Activated naive CD4-positive, alpha-beta T cell treated with anti-CD3 and anti-CD28 coated beads, Interleukin-2, amount 50 U/mL, for 24 hours (primary cell): ENCODE results near the gene TBC1D19.
"Not testable (repeated sequence)": the region's sequence is repeated elsewhere in the genome, so short reads cannot be mapped to it uniquely, and the experiment has no call there.

Experiments
- H3K27ac Mint-ChIP-seq: one replicate; pipeline ENCODE4 v1.8.0; 2021; ENCODE audit warnings: mild to moderate bottlenecking, mixed read lengths
- H3K27me3 Mint-ChIP-seq: one replicate; pipeline ENCODE4 v1.8.0; 2021; ENCODE audit warnings: mixed read lengths
- H3K36me3 Mint-ChIP-seq: one replicate; pipeline ENCODE4 v1.8.0; 2021; ENCODE audit warnings: mixed read lengths
- H3K4me1 Mint-ChIP-seq: one replicate; pipeline ENCODE4 v1.8.0; 2021; ENCODE audit warnings: mixed read lengths
- H3K4me3 Mint-ChIP-seq: one replicate; pipeline ENCODE4 v1.8.0; 2021; ENCODE audit warnings: mild to moderate bottlenecking, mixed read lengths
- H3K9me3 Mint-ChIP-seq: one replicate; pipeline ENCODE4 v1.8.0; 2021; ENCODE audit warnings: mixed read lengths

The TBC1D19 gene, protein sequence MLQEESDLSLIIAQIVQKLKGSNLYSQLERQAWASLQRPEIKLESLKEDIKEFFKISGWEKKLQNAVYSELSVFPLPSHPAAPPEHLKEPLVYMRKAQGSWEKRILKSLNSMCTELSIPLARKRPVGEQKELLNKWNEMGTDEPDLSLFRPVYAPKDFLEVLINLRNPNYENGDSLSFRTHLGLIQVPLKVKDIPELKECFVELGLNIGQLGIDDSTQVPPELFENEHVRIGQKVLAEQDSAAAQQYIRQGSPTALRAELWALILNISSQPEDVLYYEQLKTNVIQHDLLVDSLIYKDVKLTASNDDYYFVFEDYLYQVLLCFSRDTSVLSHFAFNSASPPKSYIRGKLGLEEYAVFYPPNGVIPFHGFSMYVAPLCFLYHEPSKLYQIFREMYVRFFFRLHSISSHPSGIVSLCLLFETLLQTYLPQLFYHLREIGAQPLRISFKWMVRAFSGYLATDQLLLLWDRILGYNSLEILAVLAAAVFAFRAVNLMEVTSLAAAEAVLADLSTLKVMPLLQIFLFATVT

DNA sequence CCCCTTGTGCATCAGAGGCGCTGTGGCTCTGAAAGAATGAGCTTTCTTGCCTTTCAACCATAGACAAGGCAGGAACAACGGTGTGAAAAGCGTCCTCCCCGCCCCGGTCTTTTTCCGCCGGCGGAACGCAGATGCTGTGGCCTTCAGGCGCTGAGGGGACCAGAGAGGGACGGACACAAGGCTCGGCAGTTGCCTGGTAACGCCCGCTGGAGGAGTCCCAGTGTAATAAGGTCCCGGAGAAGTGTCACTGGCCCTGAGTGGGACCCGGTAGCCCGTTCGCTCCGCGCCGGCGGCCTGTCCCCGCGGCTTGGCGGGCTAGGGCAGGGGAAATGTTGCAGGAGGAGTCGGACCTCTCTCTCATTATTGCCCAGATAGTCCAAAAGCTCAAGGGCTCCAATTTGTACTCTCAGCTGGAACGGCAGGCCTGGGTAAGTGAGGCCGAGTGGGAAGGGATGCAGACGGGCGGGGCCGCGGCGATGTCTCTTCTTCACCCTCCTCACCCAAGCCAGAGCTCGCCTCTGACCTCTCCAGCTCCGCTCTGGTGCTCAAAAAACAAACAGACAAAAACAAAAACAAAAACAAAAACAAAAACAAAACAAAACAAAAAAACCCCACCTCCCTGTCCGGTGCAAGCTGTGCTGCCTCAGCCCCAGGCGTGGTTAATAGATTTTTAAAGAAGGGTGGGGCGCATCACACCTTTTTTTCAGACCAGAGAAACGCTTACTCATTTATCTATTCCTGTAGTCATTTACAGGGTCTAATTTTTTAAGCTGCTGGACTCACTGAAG lies at the start of gene TBC1D19:
Gene TBC1D19 (plus strand): TSS at position 220 of the 788 bp plus-strand sequence. CDS start 110 bp downstream, at position 330.
- H3K27me3 Mint-ChIP-seq: peaks cover 2% of the 10 kb centered on the region
- H3K9me3 Mint-ChIP-seq: no peaks in the 10 kb centered on the region
- peaks cover 42% of the 10 kb centered on the region for H3K4me1 Mint-ChIP-seq
- H3K36me3 Mint-ChIP-seq: peaks cover 5% of the 10 kb centered on the region
- H3K4me3 Mint-ChIP-seq: peak within 1 kb of the TSS; percentile 95
- peak within 1 kb of the TSS; percentile 95 for H3K27ac Mint-ChIP-seq

DNA sequence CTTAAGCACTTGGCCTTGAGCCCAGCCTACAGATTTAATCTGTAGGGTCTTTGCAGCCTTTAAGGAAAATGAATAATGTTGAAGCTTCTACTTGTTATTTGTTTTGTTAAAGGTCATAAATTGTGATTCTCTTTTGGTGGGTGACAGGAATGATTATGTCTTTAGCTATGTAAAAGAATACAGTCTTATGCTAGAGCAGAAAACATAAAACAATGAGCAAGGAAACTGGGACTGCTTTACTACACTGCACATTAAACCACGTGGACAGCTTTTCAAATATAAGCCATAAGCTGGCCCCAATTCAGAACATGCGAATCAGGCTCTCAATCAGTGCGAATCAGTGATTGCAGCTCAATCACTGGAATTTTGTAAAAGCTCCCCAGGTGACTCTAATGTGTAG lies 40.9 kb upstream of the TBC1D19 start:
- H3K27me3 Mint-ChIP-seq: peaks cover under 1% of the 10 kb centered on the region
- no peak overlapping the region for H3K27ac Mint-ChIP-seq
- no peaks in the 10 kb centered on the region for H3K36me3 Mint-ChIP-seq
- H3K4me1 Mint-ChIP-seq: no peaks in the 10 kb centered on the region
- no peaks in the 10 kb centered on the region for H3K9me3 Mint-ChIP-seq
- H3K4me3 Mint-ChIP-seq: no peak overlapping the region

DNA sequence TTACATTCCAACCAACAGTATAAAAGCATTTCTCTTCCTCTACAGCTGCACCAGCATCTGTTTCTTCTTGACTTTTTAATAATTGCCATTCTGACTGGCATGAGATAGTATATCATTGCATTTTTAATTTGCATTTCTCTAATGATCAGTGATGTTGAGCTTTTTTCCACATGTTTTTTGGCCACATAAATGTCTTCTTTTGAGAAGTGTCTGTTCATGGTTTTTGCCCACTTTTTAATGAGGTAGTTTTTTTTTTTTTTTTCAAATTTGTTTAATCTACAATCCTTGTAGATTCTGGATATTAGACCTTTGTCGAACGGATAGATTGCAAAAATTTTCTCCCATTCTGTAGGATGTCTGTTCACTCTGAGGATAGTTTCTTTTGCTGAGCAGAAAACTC lies 39.5 kb upstream of the TBC1D19 start:
- H3K27ac Mint-ChIP-seq: no peak overlapping the region
- no peaks in the 10 kb centered on the region for H3K36me3 Mint-ChIP-seq
- H3K4me1 Mint-ChIP-seq: no peaks in the 10 kb centered on the region
- no peaks in the 10 kb centered on the region for H3K27me3 Mint-ChIP-seq
- no peak overlapping the region for H3K4me3 Mint-ChIP-seq
- H3K9me3 Mint-ChIP-seq: no peaks in the 10 kb centered on the region

DNA sequence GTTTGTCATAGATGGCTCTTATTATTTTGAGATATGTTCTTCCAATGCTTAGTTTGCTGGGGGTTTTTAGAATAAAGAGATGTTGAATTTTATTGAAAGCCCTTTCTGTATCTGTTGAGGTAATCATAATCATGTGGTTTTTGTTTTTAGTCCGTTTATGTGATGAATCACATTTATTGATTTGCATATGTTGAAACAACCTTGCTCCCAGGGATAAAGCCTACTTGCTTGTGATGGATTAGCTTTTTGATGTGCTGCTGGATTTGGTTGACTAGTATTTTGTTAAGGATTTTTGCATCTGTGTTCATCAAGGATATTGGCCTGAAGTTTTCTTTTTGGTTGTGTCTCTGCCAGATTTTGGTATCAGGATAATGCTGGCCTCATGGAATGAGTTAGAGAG lies 35.5 kb upstream of the TBC1D19 start:
- H3K4me1 Mint-ChIP-seq, H3K4me3 Mint-ChIP-seq, H3K27ac Mint-ChIP-seq, H3K36me3 Mint-ChIP-seq, H3K27me3 Mint-ChIP-seq, H3K9me3 Mint-ChIP-seq: not testable (repeated sequence)

DNA sequence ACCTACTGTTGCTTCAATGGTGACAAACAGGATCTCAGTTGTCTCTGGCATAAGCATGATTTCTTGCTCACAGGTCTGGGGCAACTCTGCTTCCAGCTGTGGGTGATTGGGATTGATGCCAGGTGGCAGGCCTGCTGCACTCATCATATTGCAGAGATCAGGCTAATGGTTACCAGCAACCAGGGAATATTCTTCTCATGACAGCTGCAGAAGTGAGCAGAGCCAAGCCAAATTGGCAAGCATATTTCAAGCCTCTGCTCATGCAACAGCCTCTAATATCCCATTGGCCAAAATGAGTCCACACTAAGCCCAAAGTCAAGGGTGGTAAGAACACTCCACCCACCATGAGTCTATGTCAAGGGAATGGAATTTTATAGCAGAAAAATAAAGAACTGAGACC lies 26.7 kb upstream of the TBC1D19 start:
- peaks cover 21% of the 10 kb centered on the region for H3K27me3 Mint-ChIP-seq

DNA sequence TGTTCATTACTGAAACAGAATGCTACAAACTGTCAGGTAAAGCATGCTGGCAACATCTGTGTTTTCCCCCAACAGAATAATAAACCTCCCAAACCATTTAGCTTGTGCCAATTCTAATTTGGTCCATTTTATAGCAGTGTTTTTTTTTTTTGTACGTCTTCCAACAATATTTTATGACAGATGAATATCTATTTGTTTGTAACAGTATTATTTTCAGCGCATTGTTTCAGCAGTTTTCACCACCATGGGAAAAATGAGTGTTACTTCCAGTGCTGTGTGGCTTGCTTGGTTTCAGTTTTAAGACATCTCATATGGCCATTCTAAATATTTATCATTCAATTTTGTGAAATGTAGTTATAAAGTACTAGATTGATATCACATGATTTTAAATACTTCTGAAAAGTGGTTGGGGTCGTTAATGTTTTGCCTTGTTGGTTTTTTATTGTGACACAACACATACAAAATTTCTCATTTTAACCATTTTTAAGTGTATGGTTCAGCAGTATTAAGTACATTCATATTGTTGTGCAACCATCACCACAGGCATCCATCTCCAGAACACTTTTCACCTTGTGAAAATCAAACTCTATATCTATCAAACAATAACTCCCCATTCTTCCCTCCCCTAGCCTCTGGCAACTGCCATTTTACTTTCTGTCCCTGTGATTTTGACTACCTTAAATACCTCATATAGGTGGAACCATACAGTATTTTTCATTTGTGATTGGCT lies 25.6 kb upstream of the TBC1D19 start:
- no peaks in the 10 kb centered on the region for H3K4me1 Mint-ChIP-seq
- peaks cover 21% of the 10 kb centered on the region for H3K27me3 Mint-ChIP-seq
- H3K4me3 Mint-ChIP-seq: no peak overlapping the region
- peaks cover 13% of the 10 kb centered on the region for H3K9me3 Mint-ChIP-seq
- peaks cover 1% of the 10 kb centered on the region for H3K36me3 Mint-ChIP-seq
- no peak overlapping the region for H3K27ac Mint-ChIP-seq

More for the DNA sequence above, 26.7 kb upstream of the TBC1D19 start:
- Mint-ChIP-seq H3K36me3 (peaks cover 1% of the 10 kb centered on the region), H3K27ac (no peak overlapping the region), H3K9me3 (peaks cover 10% of the 10 kb centered on the region), H3K4me1 (no peaks in the 10 kb centered on the region), H3K4me3 (no peak overlapping the region)

DNA sequence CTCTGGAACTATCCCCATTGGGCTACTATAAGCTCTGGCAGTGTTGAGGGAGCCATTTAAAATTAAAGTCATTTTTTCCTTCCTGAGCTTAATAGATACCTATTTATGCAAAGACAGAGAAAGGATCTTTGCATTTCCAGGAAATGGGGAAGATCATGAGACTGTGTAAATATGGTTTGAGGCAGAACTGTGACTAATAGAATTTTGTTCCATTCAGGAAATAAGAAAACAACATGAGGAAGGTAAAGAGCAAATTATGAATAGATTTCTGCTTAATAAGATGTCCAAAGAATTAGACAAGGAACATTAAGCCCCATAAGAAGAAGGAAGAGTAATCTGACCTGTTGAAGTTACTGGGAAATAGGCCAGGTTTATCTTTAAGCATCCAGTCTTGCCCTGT lies 17.8 kb upstream of the TBC1D19 start:
- H3K27ac Mint-ChIP-seq: peak overlapping the region; percentile 48
- peaks cover 21% of the 10 kb centered on the region for H3K27me3 Mint-ChIP-seq
- peaks cover 5% of the 10 kb centered on the region for H3K4me1 Mint-ChIP-seq
- H3K4me3 Mint-ChIP-seq: peak overlapping the region; percentile 13
- no peaks in the 10 kb centered on the region for H3K36me3 Mint-ChIP-seq
- peaks cover 10% of the 10 kb centered on the region for H3K9me3 Mint-ChIP-seq

DNA sequence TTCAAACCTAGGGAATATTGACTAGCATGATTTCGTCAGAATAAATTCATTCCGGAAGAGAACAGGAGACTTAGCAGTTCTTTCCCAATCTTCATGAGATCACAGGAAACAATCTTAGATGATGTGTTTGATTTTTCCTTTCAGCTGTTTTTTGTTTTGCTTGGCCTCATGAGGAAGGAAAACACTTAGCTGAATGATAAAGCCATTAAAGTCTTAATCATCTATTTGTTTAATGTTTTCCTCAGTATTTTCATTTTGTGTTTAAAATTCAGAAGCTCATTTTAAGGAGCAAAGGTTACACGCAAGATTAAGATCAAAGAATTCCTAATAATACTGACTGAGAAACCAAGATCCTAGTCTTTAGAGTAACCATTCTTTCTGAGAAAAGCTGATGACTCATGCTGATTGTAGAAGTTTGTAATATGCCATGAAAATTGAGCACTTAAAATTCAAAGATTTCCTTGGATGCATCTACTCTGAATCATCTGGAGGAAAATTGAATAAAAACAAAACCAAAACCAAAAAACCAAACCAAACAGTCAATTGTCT lies 15.4 kb upstream of the TBC1D19 start:
- peaks cover 5% of the 10 kb centered on the region for H3K4me1 Mint-ChIP-seq
- H3K27ac Mint-ChIP-seq: no peak overlapping the region

DNA sequence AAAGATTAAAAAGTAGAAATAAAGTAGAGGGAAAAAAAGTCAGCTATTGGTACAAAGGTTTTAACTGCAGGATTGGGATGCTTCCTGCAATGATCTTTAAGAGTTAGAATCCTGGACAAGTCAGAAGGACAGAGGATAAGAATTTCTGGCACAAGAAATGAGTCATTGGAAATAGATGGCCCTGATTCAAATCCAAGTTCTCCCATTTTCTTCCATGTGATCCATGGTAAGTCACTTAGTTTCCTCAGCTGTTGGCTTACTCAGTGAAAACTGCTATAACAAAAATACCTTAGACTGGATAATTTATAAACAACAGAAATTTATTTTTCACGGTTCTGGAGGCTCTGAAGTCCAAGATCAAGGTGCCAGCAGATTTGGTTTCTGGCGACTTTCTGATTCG lies 13.3 kb upstream of the TBC1D19 start:
- peaks cover 5% of the 10 kb centered on the region for H3K4me1 Mint-ChIP-seq
- H3K27me3 Mint-ChIP-seq: peaks cover 5% of the 10 kb centered on the region
- no peaks in the 10 kb centered on the region for H3K36me3 Mint-ChIP-seq
- no peak overlapping the region for H3K4me3 Mint-ChIP-seq
- no peak overlapping the region for H3K27ac Mint-ChIP-seq
- no peaks in the 10 kb centered on the region for H3K9me3 Mint-ChIP-seq

More for the DNA sequence above, 15.4 kb upstream of the TBC1D19 start:
- H3K9me3 Mint-ChIP-seq: peaks cover 6% of the 10 kb centered on the region
- H3K4me3 Mint-ChIP-seq: no peak overlapping the region
- H3K27me3 Mint-ChIP-seq: peaks cover 11% of the 10 kb centered on the region
- H3K36me3 Mint-ChIP-seq: no peaks in the 10 kb centered on the region

DNA sequence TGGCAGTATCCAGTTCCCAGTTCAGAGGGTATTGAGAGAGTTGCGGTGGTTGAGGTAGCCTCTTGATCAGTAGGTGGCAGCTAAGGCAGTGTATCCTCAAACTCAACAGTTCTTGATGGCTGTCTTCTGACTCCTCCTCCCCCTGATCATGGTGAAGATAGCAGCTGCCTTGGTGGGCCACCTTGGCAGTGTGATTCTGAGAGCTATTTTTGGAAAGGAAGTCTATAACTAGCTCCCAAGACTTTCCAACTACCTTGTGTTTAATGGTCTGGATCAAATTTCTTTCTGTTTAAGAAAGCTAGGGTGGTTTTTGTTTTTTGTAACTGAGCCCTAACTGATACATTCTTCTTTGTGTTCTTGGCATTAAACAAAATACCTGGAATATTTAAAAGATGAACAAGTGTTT lies 10.5 kb upstream of the TBC1D19 start:
- H3K4me3 Mint-ChIP-seq: no peak overlapping the region
- no peaks in the 10 kb centered on the region for H3K36me3 Mint-ChIP-seq
- H3K4me1 Mint-ChIP-seq: peaks cover 5% of the 10 kb centered on the region
- peaks cover 10% of the 10 kb centered on the region for H3K27me3 Mint-ChIP-seq
- no peaks in the 10 kb centered on the region for H3K9me3 Mint-ChIP-seq
- no peak overlapping the region for H3K27ac Mint-ChIP-seq

DNA sequence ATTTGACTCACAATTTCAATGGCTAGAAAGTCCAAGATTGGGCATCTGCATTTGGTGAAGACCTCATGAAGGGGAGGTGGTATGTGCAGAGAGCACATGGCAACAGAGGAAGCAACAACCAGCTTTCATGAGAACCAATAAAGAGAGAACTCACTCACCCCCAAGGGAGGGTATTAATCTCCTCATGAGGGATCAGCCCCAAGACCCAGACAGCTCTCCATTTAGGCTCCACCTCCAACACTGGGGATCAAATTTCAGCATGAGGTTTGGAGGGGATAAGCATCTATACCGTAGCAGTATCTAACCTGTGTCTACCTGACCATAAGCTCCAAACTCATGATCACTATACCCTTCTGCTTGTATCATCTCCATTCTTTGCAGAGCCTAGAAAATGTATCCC lies 9.3 kb upstream of the TBC1D19 start:
- Mint-ChIP-seq H3K27me3 (peaks cover 13% of the 10 kb centered on the region), H3K4me1 (no peaks in the 10 kb centered on the region), H3K36me3 (no peaks in the 10 kb centered on the region), H3K9me3 (no peaks in the 10 kb centered on the region), H3K4me3 (no peak overlapping the region), H3K27ac (no peak overlapping the region)

DNA sequence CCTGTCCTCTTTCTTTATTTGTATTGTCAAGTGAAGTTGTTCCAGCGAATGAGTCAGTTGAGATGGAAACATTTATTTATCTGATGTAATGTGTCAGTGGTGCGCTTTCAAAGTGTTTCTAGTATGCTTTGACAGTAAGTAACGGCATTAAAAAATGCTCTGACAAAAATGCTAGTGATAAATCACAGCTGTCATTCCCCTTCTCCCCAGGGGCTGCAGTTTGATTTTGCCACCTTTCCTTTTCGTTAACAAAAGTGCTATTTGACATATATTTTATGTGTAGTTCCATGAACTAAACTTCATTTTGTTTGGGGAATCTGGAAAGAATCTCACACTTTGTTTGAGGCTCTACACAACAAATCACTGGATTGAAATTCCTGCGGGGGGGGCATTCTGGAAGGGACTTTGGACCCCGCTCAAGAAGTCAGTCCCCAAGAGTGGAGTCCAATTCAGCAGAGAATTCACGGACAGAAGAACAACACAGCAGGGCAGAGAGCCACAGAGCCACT lies 7.6 kb upstream of the TBC1D19 start:
- Mint-ChIP-seq H3K4me3 (no peak overlapping the region), H3K4me1 (no peaks in the 10 kb centered on the region)

DNA sequence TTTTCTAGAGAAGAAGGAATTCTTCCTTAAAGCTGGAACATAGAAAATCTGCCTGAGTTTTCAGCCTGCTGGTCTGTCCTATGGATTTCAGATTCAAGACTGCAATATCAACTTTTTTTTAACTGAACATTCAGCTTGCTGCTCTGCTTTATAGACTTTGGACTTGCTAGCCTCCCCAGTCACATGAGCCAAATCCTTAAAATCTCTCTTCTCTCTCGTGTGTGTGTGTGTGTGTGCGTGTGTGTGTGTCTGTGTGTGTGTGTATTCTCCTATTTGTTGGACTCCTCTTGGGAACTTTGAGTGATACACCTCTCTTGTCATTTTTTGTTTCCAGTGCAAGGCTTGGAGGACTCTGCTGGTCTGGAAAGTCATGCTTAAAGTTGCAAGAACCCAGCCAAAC lies 6.8 kb upstream of the TBC1D19 start:
- Mint-ChIP-seq H3K36me3 (no peaks in the 10 kb centered on the region), H3K27me3 (peaks cover 14% of the 10 kb centered on the region), H3K27ac (no peak overlapping the region), H3K9me3 (no peaks in the 10 kb centered on the region), H3K4me1 (no peaks in the 10 kb centered on the region), H3K4me3 (no peak overlapping the region)

More for the DNA sequence above, 7.6 kb upstream of the TBC1D19 start:
- Mint-ChIP-seq H3K27me3 (peaks cover 14% of the 10 kb centered on the region), H3K36me3 (no peaks in the 10 kb centered on the region), H3K9me3 (no peaks in the 10 kb centered on the region), H3K27ac (no peak overlapping the region)

DNA sequence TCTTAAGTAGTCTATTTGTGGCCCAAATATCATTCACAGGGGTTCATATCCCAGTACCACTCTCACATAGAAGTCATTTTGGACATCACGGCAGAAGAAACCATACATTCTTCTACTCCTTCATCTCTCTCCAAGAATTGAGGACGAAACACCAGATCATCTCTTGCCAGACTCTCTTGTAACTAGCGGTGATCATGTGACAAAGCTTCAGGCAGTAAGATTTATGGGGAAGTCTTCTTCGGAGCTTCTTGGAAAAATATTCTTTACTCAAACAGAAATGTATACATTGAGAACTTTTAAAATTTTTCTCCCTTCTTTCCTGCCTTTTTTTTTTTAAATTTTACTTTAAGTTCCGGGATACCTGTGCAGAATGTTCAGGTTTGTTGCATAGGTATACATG lies 4.7 kb upstream of the TBC1D19 start:
- Mint-ChIP-seq H3K4me1 (peaks cover 15% of the 10 kb centered on the region), H3K27ac (no peak overlapping the region), H3K4me3 (no peak overlapping the region), H3K9me3 (no peaks in the 10 kb centered on the region), H3K36me3 (no peaks in the 10 kb centered on the region), H3K27me3 (peaks cover 14% of the 10 kb centered on the region)

DNA sequence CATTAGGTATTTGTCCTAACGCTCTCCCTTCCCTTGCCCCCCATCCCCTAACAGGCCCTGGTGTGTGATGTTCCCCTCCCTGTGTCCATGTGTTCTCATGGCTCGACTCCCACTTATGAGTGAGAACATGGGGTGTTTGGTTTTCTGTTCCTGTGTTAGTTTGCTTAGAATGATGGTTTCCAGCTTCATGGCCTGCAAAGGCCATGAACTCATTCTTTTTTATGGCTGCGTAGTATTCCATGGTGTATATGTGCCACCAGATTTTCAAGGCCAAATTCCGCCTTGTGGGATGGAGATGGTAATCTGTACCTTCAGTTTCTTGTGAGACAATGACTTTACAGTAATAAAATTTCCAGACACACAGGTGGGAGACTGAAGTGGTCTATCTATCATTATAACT lies 2.5 kb upstream of the TBC1D19 start:
- not testable (repeated sequence) for H3K36me3 Mint-ChIP-seq, H3K9me3 Mint-ChIP-seq, H3K27me3 Mint-ChIP-seq, H3K4me3 Mint-ChIP-seq
- peaks cover 34% of the 10 kb centered on the region for H3K4me1 Mint-ChIP-seq
- H3K27ac Mint-ChIP-seq: peak overlapping the region; percentile 38
